Measurements from ENCODE around the gene RNASEH2A. TPM values are rescaled to one million over a fixed set of nuclear protein-coding genes. Genes with fewer than 3 reads are reported as not detected.

RNASEH2A gene
- total and polyA plus RNA-seq, 11 donors: 0.63 to 8.6 (median 4.0) TPM

DNA sequence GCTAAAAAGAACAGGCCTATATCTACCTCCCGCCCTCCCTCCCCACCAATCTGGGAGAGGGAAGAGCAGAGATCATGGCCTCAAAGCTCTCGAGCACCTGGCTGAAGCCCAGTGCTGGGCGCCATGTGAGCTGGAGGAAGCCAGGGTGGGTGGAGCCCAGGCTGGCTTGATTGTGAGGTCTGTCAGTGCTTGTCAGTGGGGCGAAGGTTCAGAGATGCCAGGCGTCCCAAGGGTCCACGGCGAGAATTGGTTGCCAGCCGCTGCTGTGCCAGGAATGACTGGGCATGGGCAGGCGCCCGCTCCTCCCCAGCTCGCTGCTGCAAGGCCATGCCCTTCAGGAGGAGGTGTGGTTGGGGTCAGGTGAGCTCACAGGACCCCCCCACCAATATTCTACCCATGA is 43.3 kb upstream of the RNASEH2A start:
- intact Hi-C loops (cut with DNase I): loop anchor here in 8 of 10 donors (5.0 kb wide), 2 partner anchors 34 to 84 kb away; no protein-coding TSS in a partner anchor
- peak in 4 of 5 donors; percentile 68 to 89 (median 82) for DNase-seq

DNA sequence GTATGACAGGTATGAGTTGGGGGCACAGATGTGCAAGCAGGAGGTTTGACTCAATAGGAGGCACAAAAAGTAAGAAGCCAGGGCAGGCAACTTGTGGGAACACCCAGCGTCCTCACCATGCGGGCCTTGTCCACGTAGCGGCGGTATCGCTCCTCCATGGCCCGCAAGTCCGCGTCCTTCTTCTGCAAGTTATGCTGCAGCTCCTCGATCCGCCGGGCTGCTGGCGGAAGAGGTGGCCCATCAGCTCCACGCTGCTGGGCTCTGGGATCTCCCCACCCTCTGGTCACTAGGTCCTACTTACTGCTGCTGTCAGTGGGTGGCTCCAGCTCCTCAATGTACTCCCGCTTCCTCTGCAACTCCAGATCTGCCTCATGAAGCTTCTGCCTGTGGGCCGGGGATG is 41.7 kb upstream of the RNASEH2A start:
- H3K9me3 ChIP-seq: no peaks in the 10 kb centered on the region
- ATAC-seq: no peak
- H3K27me3 ChIP-seq: no peaks in the 10 kb centered on the region
- H3K4me1 ChIP-seq: peaks cover 0 to 29% (median 9%) of the 10 kb centered on the region in 12 donors
- DNase-seq: no peak
- TF ChIP-seq, protein P1, sequence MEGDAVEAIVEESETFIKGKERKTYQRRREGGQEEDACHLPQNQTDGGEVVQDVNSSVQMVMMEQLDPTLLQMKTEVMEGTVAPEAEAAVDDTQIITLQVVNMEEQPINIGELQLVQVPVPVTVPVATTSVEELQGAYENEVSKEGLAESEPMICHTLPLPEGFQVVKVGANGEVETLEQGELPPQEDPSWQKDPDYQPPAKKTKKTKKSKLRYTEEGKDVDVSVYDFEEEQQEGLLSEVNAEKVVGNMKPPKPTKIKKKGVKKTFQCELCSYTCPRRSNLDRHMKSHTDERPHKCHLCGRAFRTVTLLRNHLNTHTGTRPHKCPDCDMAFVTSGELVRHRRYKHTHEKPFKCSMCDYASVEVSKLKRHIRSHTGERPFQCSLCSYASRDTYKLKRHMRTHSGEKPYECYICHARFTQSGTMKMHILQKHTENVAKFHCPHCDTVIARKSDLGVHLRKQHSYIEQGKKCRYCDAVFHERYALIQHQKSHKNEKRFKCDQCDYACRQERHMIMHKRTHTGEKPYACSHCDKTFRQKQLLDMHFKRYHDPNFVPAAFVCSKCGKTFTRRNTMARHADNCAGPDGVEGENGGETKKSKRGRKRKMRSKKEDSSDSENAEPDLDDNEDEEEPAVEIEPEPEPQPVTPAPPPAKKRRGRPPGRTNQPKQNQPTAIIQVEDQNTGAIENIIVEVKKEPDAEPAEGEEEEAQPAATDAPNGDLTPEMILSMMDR (IDR thresholded peaks at IDR 0.05): no peak
- peaks cover 0 to 56% (median 36%) of the 10 kb centered on the region in 9 donors for H3K36me3 ChIP-seq
- 95 to 99% (median 97%) methylated on average over 10 to 16 of the region's 16 CpGs for WGBS, 4 donors
- H3K27ac ChIP-seq: peak overlapping the region in 2 of 12 donors; percentile 61 to 74
- H3K4me3 ChIP-seq: no peak overlapping the region
- intact Hi-C loops (cut with DNase I): loop anchor here in 9 of 10 donors (5.0 kb wide), 3 partner anchors 33 to 83 kb away; partner anchors contain the start of genes PRDX2 (in 1 of the 9) and THSD8 (in 1 of the 9)

More for the DNA sequence above, 43.3 kb upstream of the RNASEH2A start:
- no peak for TF ChIP-seq POLR2A (IDR thresholded peaks at IDR 0.05)
- TF ChIP-seq, protein P1 (IDR thresholded peaks at IDR 0.05): no peak
- H3K27me3 ChIP-seq: no peaks in the 10 kb centered on the region
- no peaks in the 10 kb centered on the region for H3K9me3 ChIP-seq
- H3K27ac ChIP-seq: peak overlapping the region in 11 of 12 donors; percentile 45 to 94 (median 79)
- peaks cover 0 to 48% (median 34%) of the 10 kb centered on the region in 9 donors for H3K36me3 ChIP-seq
- ATAC-seq: peak; percentile 82 to 90 (median 88)
- peak overlapping the region in 1 of 12 donors; percentile 14 for H3K4me3 ChIP-seq
- peaks cover 0 to 29% (median 9%) of the 10 kb centered on the region in 12 donors for H3K4me1 ChIP-seq
- 56 to 66% (median 63%) methylated on average over 8 to 11 of the region's 11 CpGs for WGBS, 4 donors

DNA sequence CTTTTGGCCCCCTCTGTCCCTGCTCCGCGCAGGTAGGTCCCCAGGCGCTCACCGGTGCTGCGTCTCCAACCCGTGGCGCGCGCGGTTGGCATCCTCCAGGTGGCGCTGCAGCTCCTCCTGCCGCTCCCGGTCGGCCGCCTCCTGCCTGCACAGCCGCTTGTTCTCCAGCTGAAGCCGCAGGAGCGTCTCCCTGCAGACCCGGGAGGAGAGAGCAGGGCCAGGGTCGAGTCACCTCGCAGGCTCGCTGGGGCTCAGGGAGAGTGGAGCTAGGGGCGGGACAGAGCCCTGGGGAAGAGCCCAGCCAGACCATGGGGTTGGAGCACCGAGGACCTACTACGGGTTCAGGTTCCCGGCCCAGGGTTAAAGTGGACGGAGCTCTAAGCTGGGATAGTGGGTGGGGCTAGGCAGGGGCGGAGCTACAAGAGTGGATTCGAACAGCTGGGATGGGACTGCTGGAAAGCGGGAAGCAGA is 40.3 kb upstream of the RNASEH2A start:
- H3K36me3 ChIP-seq: peaks cover 0 to 61% (median 40%) of the 10 kb centered on the region in 9 donors
- peak overlapping the region in 9 of 12 donors; percentile 14 to 61 (median 48) for H3K4me3 ChIP-seq
- TF ChIP-seq, protein P1 (IDR thresholded peaks at IDR 0.05): peak in 10 of 12 donors; percentile 66 to 99 (median 84)
- peak in 1 of 2 donors; percentile 35 for TF ChIP-seq POLR2A (IDR thresholded peaks at IDR 0.05)
- H3K27ac ChIP-seq: peak overlapping the region in 11 of 12 donors; percentile 15 to 82 (median 61)
- no peaks in the 10 kb centered on the region for H3K27me3 ChIP-seq
- intact Hi-C loops (cut with DNase I): loop anchor here in 5 of 10 donors (1.0 to 5.0 kb wide), 3 partner anchors 36 to 81 kb away; partner anchors contain the start of genes PRDX2 (in 1 of the 5) and THSD8 (in 1 of the 5)
- DNase-seq (peak; percentile 77 to 93 (median 88)), ATAC-seq (peak in 3 of 4 donors; percentile 66 to 85 (median 76))
- H3K9me3 ChIP-seq: no peaks in the 10 kb centered on the region
- H3K4me1 ChIP-seq: peaks cover 0 to 39% (median 9%) of the 10 kb centered on the region in 12 donors
- WGBS, 4 donors: 1 to 35% (median 17%) methylated on average over 14 to 30 of the region's 30 CpGs

DNA sequence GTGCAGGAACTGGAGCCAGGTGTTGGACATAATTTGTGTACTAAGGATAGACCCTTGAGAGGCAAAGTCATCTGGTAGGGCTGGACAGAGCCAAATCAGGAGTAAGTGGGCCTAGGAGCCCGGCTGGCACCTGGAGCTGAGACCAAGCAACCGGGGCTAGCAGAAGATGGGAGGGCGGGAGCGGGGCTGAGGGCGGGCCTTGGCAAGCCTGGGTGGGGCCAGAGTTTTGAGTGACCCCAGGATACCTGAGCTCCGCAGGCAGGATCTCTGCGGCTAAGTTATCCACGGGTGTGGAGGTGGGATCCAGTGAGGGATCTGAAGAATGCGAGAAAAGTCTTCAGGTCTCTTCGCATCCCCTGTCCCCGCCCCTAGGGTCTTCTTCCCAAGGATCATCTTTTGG is 39.2 kb upstream of the RNASEH2A start:
- peaks cover 0 to 46% (median 11%) of the 10 kb centered on the region in 12 donors for H3K4me1 ChIP-seq
- TF ChIP-seq, protein P1 (IDR thresholded peaks at IDR 0.05): no peak
- no peak for TF ChIP-seq POLR2A (IDR thresholded peaks at IDR 0.05)
- ATAC-seq: no peak
- no peak overlapping the region for H3K4me3 ChIP-seq
- 89 to 94% (median 93%) methylated on average over 11 of the region's 11 CpGs for WGBS, 4 donors
- H3K9me3 ChIP-seq: no peaks in the 10 kb centered on the region
- no peak for DNase-seq
- peak overlapping the region in 2 of 12 donors; percentile 74 to 82 for H3K27ac ChIP-seq
- no peaks in the 10 kb centered on the region for H3K27me3 ChIP-seq
- peaks cover 0 to 62% (median 36%) of the 10 kb centered on the region in 9 donors for H3K36me3 ChIP-seq
- intact Hi-C loops (cut with DNase I): loop anchor here in 4 of 10 donors (5.0 kb wide), 2 partner anchors 35 to 80 kb away; partner anchors contain the start of genes PRDX2 (in 1 of the 4) and THSD8 (in 1 of the 4)

Measured in heart left ventricle (tissue), 16 donors.